Thyroid gland (tissue), 4 donors: ENCODE data around the gene KCNQ4.

Experiments used
- CTCF ChIP-seq, 6 experiments: fragments of 200-600 bp in 3 of 6; fragments of 450-650 bp in 3 of 6; sonication (generic) in 3 of 6; IDR thresholded peaks; one replicate each; pipeline ENCODE4 v1.5.1; 2016 to 2019; ENCODE audit warnings: antibody characterized with exemption in 6 of 6, mild to moderate bottlenecking in 2 of 6, inconsistent platforms in 1 of 6, moderate library complexity in 1 of 6
- POLR2A ChIP-seq, 2 donors: fragments of 450-650 bp; IDR thresholded peaks; one replicate each; pipeline ENCODE4 v1.6.1; 2017; ENCODE audit warnings: antibody characterized with exemption in 2 of 2, mild to moderate bottlenecking in 2 of 2, moderate library complexity in 1 of 2

GRCh38 chr1:40853113-40853884, 69.7 kb downstream of the KCNQ4 start:
- TF ChIP-seq CTCF (IDR thresholded peaks at IDR 0.05) (no peak), POLR2A (IDR thresholded peaks at IDR 0.05) (no peak)
